ENCODE results near the gene LIPA.
"Not testable (repeated sequence)": the region's sequence is repeated elsewhere in the genome, so short reads cannot be mapped to it uniquely, and the experiment has no call there.

- TF ChIP-seq, protein P1, sequence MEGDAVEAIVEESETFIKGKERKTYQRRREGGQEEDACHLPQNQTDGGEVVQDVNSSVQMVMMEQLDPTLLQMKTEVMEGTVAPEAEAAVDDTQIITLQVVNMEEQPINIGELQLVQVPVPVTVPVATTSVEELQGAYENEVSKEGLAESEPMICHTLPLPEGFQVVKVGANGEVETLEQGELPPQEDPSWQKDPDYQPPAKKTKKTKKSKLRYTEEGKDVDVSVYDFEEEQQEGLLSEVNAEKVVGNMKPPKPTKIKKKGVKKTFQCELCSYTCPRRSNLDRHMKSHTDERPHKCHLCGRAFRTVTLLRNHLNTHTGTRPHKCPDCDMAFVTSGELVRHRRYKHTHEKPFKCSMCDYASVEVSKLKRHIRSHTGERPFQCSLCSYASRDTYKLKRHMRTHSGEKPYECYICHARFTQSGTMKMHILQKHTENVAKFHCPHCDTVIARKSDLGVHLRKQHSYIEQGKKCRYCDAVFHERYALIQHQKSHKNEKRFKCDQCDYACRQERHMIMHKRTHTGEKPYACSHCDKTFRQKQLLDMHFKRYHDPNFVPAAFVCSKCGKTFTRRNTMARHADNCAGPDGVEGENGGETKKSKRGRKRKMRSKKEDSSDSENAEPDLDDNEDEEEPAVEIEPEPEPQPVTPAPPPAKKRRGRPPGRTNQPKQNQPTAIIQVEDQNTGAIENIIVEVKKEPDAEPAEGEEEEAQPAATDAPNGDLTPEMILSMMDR (IDR thresholded peaks at IDR 0.05; ENCODE audit: low read depth, low read length, missing input control): not testable (repeated sequence)
- not testable (repeated sequence) for TF ChIP-seq EGR1 (IDR thresholded peaks at IDR 0.05; ENCODE audit: low read depth in 2 of 2); TAF1 (conservative IDR thresholded peaks at IDR 0.05); GABPA (IDR thresholded peaks at IDR 0.05 in 1 of 2, conservative IDR thresholded peaks at IDR 0.05 in 1 of 2); REST (IDR thresholded peaks at IDR 0.05); ATF3 (IDR thresholded peaks at IDR 0.05)
- TF ChIP-seq, protein P2, sequence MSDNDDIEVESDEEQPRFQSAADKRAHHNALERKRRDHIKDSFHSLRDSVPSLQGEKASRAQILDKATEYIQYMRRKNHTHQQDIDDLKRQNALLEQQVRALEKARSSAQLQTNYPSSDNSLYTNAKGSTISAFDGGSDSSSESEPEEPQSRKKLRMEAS (IDR thresholded peaks at IDR 0.05): not testable (repeated sequence)
Measured at GRCh38 chr10:89247623-89248022, 4.0 kb downstream of the LIPA start.
